ENCODE data around the gene CDH4. TPM values are rescaled to one million over a fixed set of nuclear protein-coding genes. Genes with fewer than 3 reads are reported as not detected.

The CDH4 gene
- total and polyA plus RNA-seq, 7 donors, result under 0.01 to 0.06 TPM; not detected in 5

DNA sequence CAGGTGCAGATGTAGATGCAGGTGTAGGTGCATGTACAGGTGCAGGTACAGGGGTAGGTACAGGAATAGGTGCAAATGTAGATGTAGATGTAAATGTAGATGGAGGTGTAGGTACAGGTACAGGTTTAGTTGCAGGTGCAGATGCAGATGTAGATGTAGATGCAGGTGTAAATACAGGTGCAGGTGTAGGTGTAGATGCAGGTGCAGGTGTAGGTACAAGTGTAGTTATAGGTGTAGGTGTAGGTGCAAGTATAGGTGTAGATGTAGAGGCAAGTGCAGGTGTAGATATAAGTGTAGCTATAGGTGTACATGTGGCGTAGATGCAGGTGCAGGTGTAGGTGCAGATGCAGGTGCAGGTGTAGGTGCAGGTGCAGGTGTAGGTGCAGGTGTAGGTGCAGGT lies 34.2 kb upstream of the CDH4 start:
- intact Hi-C loops (cut with DNase I), result no loop called here
- H3K4me3 ChIP-seq, result no peak overlapping the region

DNA sequence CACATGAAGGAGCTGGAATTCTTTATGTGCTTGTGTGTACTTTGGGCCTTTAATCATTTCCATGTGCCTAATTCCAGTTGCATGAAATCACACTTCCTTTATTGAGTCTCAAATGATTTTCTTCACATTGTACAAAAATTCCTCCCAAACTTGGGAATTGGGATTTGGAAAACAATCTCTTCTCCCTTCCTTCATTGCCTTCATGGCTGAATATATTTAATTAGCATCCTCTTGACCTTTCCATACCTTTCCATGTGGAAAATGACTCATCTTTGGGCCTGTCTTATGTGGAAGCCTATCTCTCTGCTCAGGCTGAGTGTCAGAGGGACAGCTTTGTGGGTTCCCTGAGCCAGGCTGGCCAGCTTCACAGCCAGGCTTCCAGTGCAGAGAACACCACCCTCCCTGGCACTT lies 33.0 kb upstream of the CDH4 start:
- Histone ChIP-seq H3K9me3 (no peaks in the 10 kb centered on the region), H3K4me1 (peaks cover 0 to 6% (median 0%) of the 10 kb centered on the region in 4 donors), H3K27ac (no peak overlapping the region), H3K27me3 (peaks cover 0 to 37% (median 7%) of the 10 kb centered on the region in 3 donors), H3K36me3 (no peaks in the 10 kb centered on the region), H3K4me3 (no peak overlapping the region)
- TF ChIP-seq POLR2AphosphoS5 (IDR thresholded peaks at IDR 0.05), result no peak
- TF ChIP-seq EP300 (IDR thresholded peaks at IDR 0.05), result no peak
- TF ChIP-seq, protein P1, sequence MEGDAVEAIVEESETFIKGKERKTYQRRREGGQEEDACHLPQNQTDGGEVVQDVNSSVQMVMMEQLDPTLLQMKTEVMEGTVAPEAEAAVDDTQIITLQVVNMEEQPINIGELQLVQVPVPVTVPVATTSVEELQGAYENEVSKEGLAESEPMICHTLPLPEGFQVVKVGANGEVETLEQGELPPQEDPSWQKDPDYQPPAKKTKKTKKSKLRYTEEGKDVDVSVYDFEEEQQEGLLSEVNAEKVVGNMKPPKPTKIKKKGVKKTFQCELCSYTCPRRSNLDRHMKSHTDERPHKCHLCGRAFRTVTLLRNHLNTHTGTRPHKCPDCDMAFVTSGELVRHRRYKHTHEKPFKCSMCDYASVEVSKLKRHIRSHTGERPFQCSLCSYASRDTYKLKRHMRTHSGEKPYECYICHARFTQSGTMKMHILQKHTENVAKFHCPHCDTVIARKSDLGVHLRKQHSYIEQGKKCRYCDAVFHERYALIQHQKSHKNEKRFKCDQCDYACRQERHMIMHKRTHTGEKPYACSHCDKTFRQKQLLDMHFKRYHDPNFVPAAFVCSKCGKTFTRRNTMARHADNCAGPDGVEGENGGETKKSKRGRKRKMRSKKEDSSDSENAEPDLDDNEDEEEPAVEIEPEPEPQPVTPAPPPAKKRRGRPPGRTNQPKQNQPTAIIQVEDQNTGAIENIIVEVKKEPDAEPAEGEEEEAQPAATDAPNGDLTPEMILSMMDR (IDR thresholded peaks at IDR 0.05), result no peak
- no peak for TF ChIP-seq POLR2A (IDR thresholded peaks at IDR 0.05)
- intact Hi-C loops (cut with DNase I), result no loop called here
- DNase-seq, result no peak

More for the DNA sequence above, 34.2 kb upstream of the CDH4 start:
- Histone ChIP-seq H3K36me3 (no peaks in the 10 kb centered on the region), H3K9me3 (no peaks in the 10 kb centered on the region), H3K27ac (no peak overlapping the region), H3K4me1 (peaks cover 0 to 6% (median 0%) of the 10 kb centered on the region in 4 donors), H3K27me3 (peaks cover 0 to 25% (median 0%) of the 10 kb centered on the region in 3 donors)
- DNase-seq, result no peak
- TF ChIP-seq POLR2AphosphoS5 (IDR thresholded peaks at IDR 0.05) (no peak), EP300 (IDR thresholded peaks at IDR 0.05) (no peak), POLR2A (IDR thresholded peaks at IDR 0.05) (no peak)
- TF ChIP-seq, protein P1 (IDR thresholded peaks at IDR 0.05), result no peak
- 91 to 93% methylated on average over 1 of the region's 1 CpG for WGBS, 2 donors

DNA sequence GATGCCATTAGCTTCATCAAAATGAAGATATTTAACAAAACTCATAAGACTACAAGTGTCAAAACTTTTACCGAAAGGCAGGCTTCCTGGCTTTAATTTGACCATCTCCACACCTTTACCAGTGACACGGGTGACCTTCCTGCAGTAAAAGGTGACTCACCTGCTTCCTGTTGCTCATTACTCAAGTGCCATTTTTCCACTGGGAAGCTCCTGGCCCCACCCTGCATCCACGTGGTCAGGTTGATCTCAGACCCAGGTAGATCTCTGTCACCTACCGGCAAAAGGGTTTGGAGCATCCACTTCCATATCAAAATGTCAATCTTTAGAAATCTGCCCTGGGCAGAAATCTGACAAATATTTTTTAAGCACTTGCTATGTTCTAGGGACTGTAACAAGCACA lies 31.9 kb upstream of the CDH4 start:
- H3K4me1 ChIP-seq, result peaks cover 0 to 6% (median 0%) of the 10 kb centered on the region in 4 donors
- intact Hi-C loops (cut with DNase I), result no loop called here
- TF ChIP-seq POLR2AphosphoS5 (IDR thresholded peaks at IDR 0.05), result no peak
- no peak for TF ChIP-seq POLR2A (IDR thresholded peaks at IDR 0.05)
- TF ChIP-seq, protein P1 (IDR thresholded peaks at IDR 0.05), result no peak
- TF ChIP-seq EP300 (IDR thresholded peaks at IDR 0.05), result no peak
- H3K27me3 ChIP-seq, result peaks cover 0 to 44% (median 10%) of the 10 kb centered on the region in 3 donors
- no peak for DNase-seq
- no peaks in the 10 kb centered on the region for H3K36me3 ChIP-seq
- H3K27ac ChIP-seq, result no peak overlapping the region
- WGBS, 2 donors, result 28 to 61% methylated on average over 4 of the region's 4 CpGs
- H3K4me3 ChIP-seq, result no peak overlapping the region
- H3K9me3 ChIP-seq, result no peaks in the 10 kb centered on the region

- no peak overlapping the region for H3K4me3 ChIP-seq
- H3K36me3 ChIP-seq, result no peaks in the 10 kb centered on the region
- peaks cover 0 to 47% (median 10%) of the 10 kb centered on the region in 3 donors for H3K27me3 ChIP-seq
- TF ChIP-seq, protein P1 (IDR thresholded peaks at IDR 0.05), result no peak
- TF ChIP-seq POLR2A (IDR thresholded peaks at IDR 0.05), result no peak
- TF ChIP-seq EP300 (IDR thresholded peaks at IDR 0.05), result no peak
- TF ChIP-seq POLR2AphosphoS5 (IDR thresholded peaks at IDR 0.05), result no peak
- H3K9me3 ChIP-seq, result no peaks in the 10 kb centered on the region
- DNase-seq, result no peak
- intact Hi-C loops (cut with DNase I), result no loop called here
- H3K4me1 ChIP-seq, result peaks cover 0 to 6% (median 0%) of the 10 kb centered on the region in 4 donors
- WGBS, 2 donors, result 79 to 83% methylated on average over 17 of the region's 17 CpGs
- H3K27ac ChIP-seq, result no peak overlapping the region
Measured at GRCh38 chr20:61220626-61221325, 31.3 kb upstream of the CDH4 start.

All from sigmoid colon (tissue), 7 donors.